ENCODE results near the gene KCNMB1.

KCNMB1 gene

DNA sequence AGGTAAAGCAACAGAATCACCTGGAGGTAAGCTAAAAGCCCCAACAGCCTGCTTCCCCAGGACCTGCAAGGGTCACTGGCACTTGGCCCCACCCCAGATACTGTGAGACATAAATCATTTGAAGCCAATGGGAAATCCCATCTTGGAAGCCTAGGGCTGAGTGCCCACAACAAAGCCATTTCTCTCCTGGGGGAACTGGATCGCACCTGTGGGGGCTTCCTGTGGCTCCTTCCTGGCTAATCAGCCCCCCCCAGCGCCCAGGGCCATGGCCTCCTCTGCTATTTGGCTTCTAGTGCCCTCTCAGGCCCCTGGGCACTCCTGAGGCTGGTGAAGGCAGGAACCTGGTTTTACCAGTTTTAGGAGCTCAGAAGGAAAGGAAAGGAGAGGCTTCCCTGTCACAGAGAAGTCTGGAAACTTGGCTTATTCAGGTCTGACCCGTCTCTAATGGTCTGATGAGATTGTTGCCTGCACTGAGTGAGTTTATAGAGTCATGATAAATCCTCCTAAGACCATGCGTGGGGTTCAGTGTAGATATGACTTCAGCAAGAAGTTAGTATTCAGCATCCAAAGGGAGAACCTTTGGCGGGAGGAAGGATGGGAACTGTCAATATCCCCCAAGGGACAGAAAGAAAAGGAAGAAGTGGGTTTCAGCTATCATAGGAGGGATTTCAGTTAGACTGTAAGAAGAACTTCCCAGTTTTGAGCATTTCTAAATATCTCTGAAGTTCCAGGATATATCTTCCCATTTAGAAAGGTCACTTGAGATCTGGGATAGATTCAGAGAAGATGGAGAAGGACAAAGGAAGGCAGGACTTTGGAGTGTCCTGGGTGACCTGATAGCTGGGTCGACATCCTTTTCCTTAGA lies 1.2 kb downstream of the KCNMB1 start:
- Histone ChIP-seq H3F3A (ENCODE audit: insufficient read depth) (no peaks in the 10 kb centered on the region), H3K9me2 (replicated peaks; ENCODE audit: insufficient read depth, low read length) (no peaks in the 10 kb centered on the region), H3K9me3 (ENCODE audit: insufficient read depth, low read length) (no peaks in the 10 kb centered on the region), H3K79me2 (ENCODE audit: insufficient read depth, low read length) (no peaks in the 10 kb centered on the region), H3K36me3 (ENCODE audit: low read length) (no peaks in the 10 kb centered on the region), H3K27ac (ENCODE audit: low read depth, low read length) (no peak overlapping the region), H3K9ac (ENCODE audit: low read length) (no peak overlapping the region), H3K4me2 (ENCODE audit: low read depth, low read length, poor library complexity, severe bottlenecking) (no peak overlapping the region), H3K27me3 (ENCODE audit: low read length) (no peaks in the 10 kb centered on the region), H4K20me1 (ENCODE audit: low read depth, low read length) (no peaks in the 10 kb centered on the region), H2AFZ (ENCODE audit: low read depth, low read length, severe bottlenecking) (no peak overlapping the region), H3K4me3 (ENCODE audit: insufficient read depth, low read length, poor library complexity, severe bottlenecking) (no peak overlapping the region)
- TF ChIP-seq, protein P1, sequence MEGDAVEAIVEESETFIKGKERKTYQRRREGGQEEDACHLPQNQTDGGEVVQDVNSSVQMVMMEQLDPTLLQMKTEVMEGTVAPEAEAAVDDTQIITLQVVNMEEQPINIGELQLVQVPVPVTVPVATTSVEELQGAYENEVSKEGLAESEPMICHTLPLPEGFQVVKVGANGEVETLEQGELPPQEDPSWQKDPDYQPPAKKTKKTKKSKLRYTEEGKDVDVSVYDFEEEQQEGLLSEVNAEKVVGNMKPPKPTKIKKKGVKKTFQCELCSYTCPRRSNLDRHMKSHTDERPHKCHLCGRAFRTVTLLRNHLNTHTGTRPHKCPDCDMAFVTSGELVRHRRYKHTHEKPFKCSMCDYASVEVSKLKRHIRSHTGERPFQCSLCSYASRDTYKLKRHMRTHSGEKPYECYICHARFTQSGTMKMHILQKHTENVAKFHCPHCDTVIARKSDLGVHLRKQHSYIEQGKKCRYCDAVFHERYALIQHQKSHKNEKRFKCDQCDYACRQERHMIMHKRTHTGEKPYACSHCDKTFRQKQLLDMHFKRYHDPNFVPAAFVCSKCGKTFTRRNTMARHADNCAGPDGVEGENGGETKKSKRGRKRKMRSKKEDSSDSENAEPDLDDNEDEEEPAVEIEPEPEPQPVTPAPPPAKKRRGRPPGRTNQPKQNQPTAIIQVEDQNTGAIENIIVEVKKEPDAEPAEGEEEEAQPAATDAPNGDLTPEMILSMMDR (IDR thresholded peaks at IDR 0.05; ENCODE audit: insufficient read depth, low read length, poor library complexity, severe bottlenecking) = no peak

DNA sequence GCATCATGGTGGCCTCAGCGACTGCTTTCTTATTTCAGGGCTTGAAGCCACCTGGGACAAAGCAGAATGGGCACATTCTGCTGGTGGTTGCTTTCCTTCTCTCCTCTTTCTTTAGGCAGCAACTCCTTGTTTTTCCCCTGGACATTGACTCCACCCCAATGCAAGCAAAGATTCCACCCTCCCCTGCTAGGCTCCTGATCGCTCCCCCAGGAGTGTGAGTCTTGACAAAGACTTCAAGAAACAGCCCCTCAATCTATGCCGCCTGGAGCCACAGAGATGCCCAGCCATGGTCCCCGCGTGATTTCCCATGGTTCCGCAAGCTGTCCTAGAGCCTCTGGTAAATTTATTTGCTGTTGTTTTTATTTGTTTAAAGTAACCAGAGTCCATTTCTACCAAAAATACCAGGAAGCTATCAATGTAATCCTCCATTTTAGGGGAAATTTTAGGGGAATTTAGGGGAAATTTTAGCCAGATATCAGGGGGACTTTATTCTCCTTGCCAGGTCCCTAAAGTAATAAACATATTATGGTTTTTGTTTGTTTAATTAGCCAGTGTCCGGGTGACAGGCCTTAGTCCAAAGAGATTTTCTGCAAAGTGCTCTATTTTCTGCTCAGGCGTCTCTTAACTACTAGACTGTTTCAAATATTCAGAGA lies 2.3 kb downstream of the KCNMB1 start:
- H3K27me3 ChIP-seq (ENCODE audit: low read length) = no peaks in the 10 kb centered on the region
- TF ChIP-seq EZH2phosphoT487 (conservative IDR thresholded peaks at IDR 0.05; ENCODE audit: low read length) = no peak
- TF ChIP-seq, protein P1 (IDR thresholded peaks at IDR 0.05; ENCODE audit: insufficient read depth, low read length, poor library complexity, severe bottlenecking) = no peak
- H3K4me3 ChIP-seq (ENCODE audit: insufficient read depth, low read length, poor library complexity, severe bottlenecking) = no peak overlapping the region
- no peak overlapping the region for H2AFZ ChIP-seq (ENCODE audit: low read depth, low read length, severe bottlenecking)
- H3K36me3 ChIP-seq (ENCODE audit: low read length) = no peaks in the 10 kb centered on the region
- H3K4me2 ChIP-seq (ENCODE audit: low read depth, low read length, poor library complexity, severe bottlenecking) = no peak overlapping the region
- no peaks in the 10 kb centered on the region for H3K9me2 ChIP-seq (replicated peaks; ENCODE audit: insufficient read depth, low read length)
- H3F3A ChIP-seq (ENCODE audit: insufficient read depth) = no peaks in the 10 kb centered on the region
- H3K9me3 ChIP-seq (ENCODE audit: insufficient read depth, low read length) = no peaks in the 10 kb centered on the region
- no peaks in the 10 kb centered on the region for H3K79me2 ChIP-seq (ENCODE audit: insufficient read depth, low read length)
- H3K27ac ChIP-seq (ENCODE audit: low read depth, low read length) = no peak overlapping the region
- H3K9ac ChIP-seq (ENCODE audit: low read length) = no peak overlapping the region
- H4K20me1 ChIP-seq (ENCODE audit: low read depth, low read length) = no peaks in the 10 kb centered on the region

DNA sequence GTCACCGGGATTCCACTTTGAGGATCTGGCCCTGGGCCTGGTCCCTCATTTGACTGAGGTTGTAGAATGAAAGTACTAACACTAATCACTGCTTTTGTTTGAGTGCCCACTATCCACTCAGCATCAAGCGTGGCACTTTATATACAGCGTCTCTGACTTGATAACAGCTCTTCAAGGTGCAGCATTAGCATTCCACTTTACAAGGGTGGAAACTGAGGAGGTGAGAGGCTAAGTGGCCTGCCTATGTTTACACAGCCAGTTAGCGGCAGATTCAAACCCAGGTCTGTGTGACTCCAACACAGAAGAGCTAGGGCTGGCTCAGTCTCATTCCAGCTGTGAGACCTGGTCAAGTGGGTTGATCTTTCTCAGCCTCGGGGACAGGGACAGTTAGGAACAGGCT lies 5.9 kb downstream of the KCNMB1 start:
- Histone ChIP-seq H3F3A (ENCODE audit: insufficient read depth) (no peaks in the 10 kb centered on the region), H3K4me3 (ENCODE audit: insufficient read depth, low read length, poor library complexity, severe bottlenecking) (no peak overlapping the region), H2AFZ (ENCODE audit: low read depth, low read length, severe bottlenecking) (no peak overlapping the region), H3K27me3 (ENCODE audit: low read length) (0 out of 2 replicates have a peak, but pooled peaks cover 4% of the 10 kb centered on the region), H3K36me3 (ENCODE audit: low read length) (no peaks in the 10 kb centered on the region), H4K20me1 (ENCODE audit: low read depth, low read length) (no peaks in the 10 kb centered on the region), H3K9ac (ENCODE audit: low read length) (no peak overlapping the region), H3K9me2 (replicated peaks; ENCODE audit: insufficient read depth, low read length) (no peaks in the 10 kb centered on the region), H3K79me2 (ENCODE audit: insufficient read depth, low read length) (no peaks in the 10 kb centered on the region), H3K27ac (ENCODE audit: low read depth, low read length) (no peak overlapping the region), H3K9me3 (ENCODE audit: insufficient read depth, low read length) (no peaks in the 10 kb centered on the region), H3K4me2 (ENCODE audit: low read depth, low read length, poor library complexity, severe bottlenecking) (no peak overlapping the region)
- TF ChIP-seq, protein P1 (IDR thresholded peaks at IDR 0.05; ENCODE audit: insufficient read depth, low read length, poor library complexity, severe bottlenecking) = no peak
- no peak for TF ChIP-seq EZH2phosphoT487 (conservative IDR thresholded peaks at IDR 0.05; ENCODE audit: low read length)

Data from SU-DHL-6 (cell line).